ENCODE results near the gene SLC17A9.

Gene SLC17A9

DNA sequence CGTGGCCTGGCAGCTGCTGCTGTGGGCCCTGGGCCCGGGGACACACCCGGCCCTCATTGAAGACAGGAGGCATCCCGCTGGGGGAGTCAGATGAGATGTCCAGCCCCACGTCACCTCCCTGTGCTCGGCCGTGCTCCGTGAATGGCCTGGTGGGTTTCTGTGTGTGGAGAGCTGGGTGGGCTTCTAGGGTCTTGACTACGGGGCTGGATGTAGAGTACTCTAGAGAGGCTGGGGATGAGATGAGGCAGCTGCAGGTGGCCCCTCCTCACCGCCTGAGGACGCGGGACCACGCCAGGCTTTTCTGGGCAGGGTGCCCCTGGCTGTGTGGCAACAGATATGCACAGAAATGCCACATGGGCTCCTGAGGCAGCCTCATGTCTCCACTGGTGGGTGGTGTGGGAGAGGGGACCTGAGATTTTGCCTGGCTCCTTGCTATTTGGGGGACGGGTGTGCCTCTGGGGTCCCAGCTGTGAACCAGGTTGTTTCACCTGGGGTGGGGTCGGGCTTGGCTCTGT, 62.7 kb downstream of the SLC17A9 start:
- in situ Hi-C loops (cut with MboI; ENCODE audit: low sequenced_read_pairs): no loop called here

DNA sequence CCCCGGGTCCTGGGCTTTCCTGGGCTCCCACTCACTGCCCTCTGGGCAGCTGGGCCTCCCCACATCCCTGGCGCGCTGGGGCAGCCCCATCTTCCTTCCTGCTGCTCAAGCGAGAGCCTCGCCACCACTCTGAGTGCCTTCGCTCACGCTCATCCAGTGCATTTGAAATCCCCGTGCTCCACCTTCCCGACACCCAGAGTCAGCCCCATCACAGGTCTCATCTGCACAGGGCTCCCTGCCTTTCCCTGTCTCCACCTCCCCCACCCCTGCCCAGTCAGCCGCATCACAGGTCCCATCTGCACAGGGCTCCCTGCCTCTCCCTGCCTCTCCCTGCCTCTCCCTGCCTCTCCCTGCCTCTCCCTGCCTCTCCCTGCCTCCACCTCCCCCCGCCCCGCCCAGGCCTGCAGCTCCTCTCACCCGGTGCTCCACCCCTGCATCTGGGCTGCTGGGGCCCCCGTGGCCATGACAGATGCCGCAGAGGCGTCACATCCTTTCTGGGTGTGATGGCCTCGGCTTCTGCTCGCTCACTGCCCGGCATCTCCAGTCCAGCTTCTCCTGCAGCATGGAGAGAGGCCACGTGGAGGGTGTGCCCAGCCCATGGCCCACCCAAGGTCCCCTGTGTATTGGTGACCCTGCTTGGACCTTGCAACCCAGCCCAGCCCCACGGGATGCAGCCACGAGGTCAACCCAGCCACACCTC, 63.3 kb downstream of the SLC17A9 start:
- in situ Hi-C loops (cut with MboI; ENCODE audit: low sequenced_read_pairs): no loop called here

DNA sequence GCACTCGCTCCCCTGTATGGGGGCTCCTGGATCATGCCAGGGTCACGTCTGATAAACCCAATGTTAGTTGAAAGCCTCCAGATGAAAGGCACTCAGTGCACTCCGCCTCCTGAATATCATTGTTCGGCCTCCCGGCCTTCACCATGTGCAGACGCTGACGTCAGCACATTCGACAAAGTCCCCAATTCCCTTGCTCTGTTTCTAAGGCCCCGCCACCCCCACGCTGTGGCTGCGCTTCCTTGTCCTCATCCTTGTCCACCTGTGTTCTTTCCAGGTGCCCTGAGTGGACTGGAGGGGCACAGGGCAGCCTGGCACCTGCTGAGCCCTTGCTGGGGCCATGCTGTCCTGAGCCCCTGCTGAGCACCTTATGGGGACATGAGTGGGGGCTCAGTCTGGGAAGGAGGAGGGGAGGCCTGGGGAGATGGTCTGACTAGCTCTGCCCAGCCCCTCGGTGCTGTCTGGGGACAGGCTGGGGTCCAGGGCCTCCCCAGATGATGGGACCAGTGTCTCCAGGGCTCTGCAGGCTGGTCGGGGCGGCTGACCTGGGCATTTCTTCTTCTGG, 64.1 kb downstream of the SLC17A9 start:
- in situ Hi-C loops (cut with MboI; ENCODE audit: low sequenced_read_pairs): no loop called here

DNA sequence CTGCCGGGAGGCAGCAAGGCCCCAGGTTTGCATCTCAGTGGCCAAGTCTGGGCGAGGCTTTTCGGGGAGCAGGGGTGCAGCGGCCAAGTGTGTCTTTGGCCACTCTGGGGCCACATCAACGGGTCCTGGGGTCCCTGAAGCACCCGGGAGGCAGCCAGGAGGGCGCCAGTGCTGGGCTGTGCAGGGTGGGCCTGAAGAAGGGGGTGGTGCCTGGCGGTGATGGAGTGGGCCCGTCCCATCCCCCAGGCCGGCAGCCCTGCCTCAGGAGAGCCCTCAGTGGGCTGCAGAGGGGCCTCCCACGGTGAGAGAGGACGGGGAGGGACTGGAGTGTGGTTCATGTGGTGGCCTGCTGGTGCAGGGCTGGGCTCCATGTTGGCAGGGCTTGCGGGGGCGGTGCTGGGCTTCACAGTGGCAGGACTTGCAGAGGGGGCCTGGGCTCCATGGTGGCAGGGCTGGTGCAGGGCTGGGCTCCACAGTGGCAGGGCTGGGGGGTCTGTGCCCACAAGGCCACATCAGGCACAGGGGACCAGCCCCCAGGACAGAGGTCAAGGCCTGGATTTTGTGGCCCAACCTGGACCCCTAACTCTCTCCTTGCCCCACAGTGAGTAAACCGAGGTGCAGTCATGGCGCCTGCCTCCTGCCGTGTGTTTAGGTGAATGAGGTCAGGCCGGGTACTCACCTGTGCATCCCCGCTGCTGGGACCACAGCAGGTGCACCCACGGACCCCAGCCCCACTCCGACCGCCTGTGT, 64.7 kb downstream of the SLC17A9 start:
- in situ Hi-C loops (cut with MboI; ENCODE audit: low sequenced_read_pairs): no loop called here

DNA sequence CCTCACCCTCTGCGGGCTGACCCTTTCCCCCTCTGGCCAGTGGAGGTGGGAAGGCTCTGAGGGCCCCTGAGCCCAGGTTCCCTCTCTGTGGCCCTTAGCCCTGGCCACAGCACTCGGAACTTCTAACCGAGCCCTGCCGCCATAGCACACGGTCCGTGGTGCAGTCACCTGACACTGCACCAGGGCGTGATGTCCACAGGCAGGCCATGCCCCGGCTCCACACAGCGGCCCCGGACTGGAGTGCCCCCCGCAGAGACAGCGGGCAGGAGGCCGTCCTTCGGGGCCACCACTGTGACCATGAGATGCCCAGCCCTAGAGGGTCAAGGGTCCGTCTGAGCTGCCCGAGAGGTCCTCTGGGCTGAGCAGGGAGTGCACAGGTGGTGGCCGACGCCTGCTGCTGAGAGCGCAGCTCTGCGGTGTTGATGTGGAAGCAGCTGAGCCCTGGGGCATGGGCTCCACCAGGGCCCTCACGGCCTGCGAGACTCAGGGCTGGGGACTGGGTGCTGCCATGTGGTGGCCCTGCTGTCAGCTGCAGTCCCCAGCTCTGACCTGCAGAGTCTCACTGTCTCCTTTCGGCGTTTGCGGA, 65.4 kb downstream of the SLC17A9 start:
- in situ Hi-C loops (cut with MboI; ENCODE audit: low sequenced_read_pairs): no loop called here

Data from hTERT RPE-1 (cell line).